OCI-LY7 (cell line): ENCODE data around the gene EIF4EBP2. TPM values are rescaled to one million over a fixed set of nuclear protein-coding genes. Genes with fewer than 3 reads are reported as not detected.

Experiments used
- BruUV-seq: library from RNA; stranded (reverse); fragments of 400-500 nt; replicated peaks from 2 replicates; lab custom pipeline; 2021; lab: Mats Ljungman, UMichigan
- CTCF ChIA-PET: fragments of 300-600 bp; sonication (Branson Sonifier 250); formaldehyde crosslinking; loops from one replicate; lab custom pipeline; 2022; ENCODE audit warnings: antibody characterized with exemption; ENCODE audit not compliant: unreplicated experiment; lab: Charles Lee
- POLR2A ChIA-PET: fragments of 300-600 bp; sonication (Branson Sonifier 250); formaldehyde crosslinking; loops from one replicate; lab custom pipeline; 2022; ENCODE audit warnings: antibody characterized with exemption; lab: Charles Lee
- DNase-seq: peaks from one replicate; pipeline ENCODE4 v3.0.0-alpha.2; 2015; ENCODE audit warnings: low spot score
- H2AFZ ChIP-seq: fragments of 200-600 bp; sonication (generic), shearing (Covaris generic); 2 replicates; pipeline ENCODE4 v1.6.1; 2014; ENCODE audit warnings: mild to moderate bottlenecking, antibody characterized with exemption, low read length, moderate library complexity
- H3K27ac ChIP-seq: fragments of 200-600 bp; sonication (generic); 2 replicates; pipeline ENCODE4 v1.5.1; 2014; ENCODE audit warnings: mixed run types, low read depth, mild to moderate bottlenecking, moderate library complexity, low read length, inconsistent platforms; ENCODE audit not compliant: poor library complexity, severe bottlenecking
- H3K36me3 ChIP-seq: fragments of 200-600 bp; sonication (generic); 2 replicates; pipeline ENCODE4 v1.6.1; 2014; ENCODE audit warnings: mild to moderate bottlenecking, antibody characterized with exemption, low read length, moderate library complexity, mixed read lengths; ENCODE audit not compliant: insufficient read depth
- H3K4me1 ChIP-seq: fragments of 200-600 bp; sonication (generic); 2 replicates; pipeline ENCODE4 v1.5.1; 2014; ENCODE audit warnings: mild to moderate bottlenecking, low read length; ENCODE audit not compliant: insufficient read depth, poor library complexity, severe bottlenecking
- H3K4me2 ChIP-seq: fragments of 200-600 bp; sonication (generic); 2 replicates; pipeline ENCODE4 v1.6.1; 2014; ENCODE audit warnings: mild to moderate bottlenecking, low read length
- H3K4me3 ChIP-seq: fragments of 200-600 bp; sonication (generic); 2 replicates; pipeline ENCODE4 v1.5.1; 2014; ENCODE audit warnings: mild to moderate bottlenecking, low read depth, low read length; ENCODE audit not compliant: poor library complexity, severe bottlenecking
- H3K79me2 ChIP-seq: fragments of 200-600 bp; sonication (generic); 2 replicates; pipeline ENCODE4 v1.6.1; 2016; ENCODE audit warnings: low read depth, mild to moderate bottlenecking, low read length, moderate library complexity, mixed read lengths; ENCODE audit not compliant: insufficient read depth
- H3K9me2 ChIP-seq: fragments of 200-600 bp; sonication (generic); 2 replicates; pipeline ENCODE4 v1.6.1; 2016; ENCODE audit warnings: mild to moderate bottlenecking, low read length, mixed read lengths; ENCODE audit not compliant: insufficient read depth
- H3K9me3 ChIP-seq: fragments of 200-600 bp; sonication (generic); 2 replicates; pipeline ENCODE4 v1.6.1; 2014; ENCODE audit warnings: mild to moderate bottlenecking, mixed run types, low read length, mixed read lengths
- H4K20me1 ChIP-seq: fragments of 200-600 bp; sonication (generic); 2 replicates; pipeline ENCODE4 v1.6.1; 2014; ENCODE audit warnings: mild to moderate bottlenecking, antibody characterized with exemption, low read length, moderate library complexity, mixed read lengths; ENCODE audit not compliant: insufficient read depth
- CTCF ChIP-seq: fragments of 200-600 bp; sonication (generic); conservative IDR thresholded peaks from 2 replicates; pipeline ENCODE4 v1.5.1; 2014; ENCODE audit warnings: mild to moderate bottlenecking, antibody characterized with exemption, low read length, moderate library complexity, mixed read lengths
- EZH2phosphoT487 ChIP-seq: fragments of 200-600 bp; sonication (generic); IDR thresholded peaks from 2 replicates; pipeline ENCODE4 v1.6.1; 2018; ENCODE audit warnings: low read depth, borderline replicate concordance, mild to moderate bottlenecking, mixed run types, antibody characterized with exemption, low read length, moderate library complexity, mixed read lengths
- intact Hi-C: fragments of 100-400 bp; cut with micrococcal nuclease; formaldehyde crosslinking; loops from one replicate; pipeline ENCODE4 v1.10.0; 2022; ENCODE audit not compliant: unreplicated experiment
- total RNA-seq, 2 experiments: library from RNA; depleted of rRNA in 1 of 2; stranded (reverse); fragments of >200 nt in 1 of 2; shearing (Covaris generic) in 1 of 2; gene quantifications; 2 replicates each; pipeline ENCODE4 v1.2.3, GENCODE V29; 2014 to 2022

The EIF4EBP2 gene
- total RNA-seq, 2 experiments from 2014 or later = 24.5 to 59.8 TPM

GRCh38 chr10:70363971-70364771 lies 39.8 kb upstream of the EIF4EBP2 start:
- no peaks in the 10 kb centered on the region for H3K9me2 ChIP-seq
- ChIA-PET CTCF (interaction anchor here (0.6 to 2.8 kb wide), 15 partner anchors 9 to 247 kb away, joined by 3 to 21 read pairs (median 4); partner anchors contain the start of gene TYSND1), POLR2A (interaction anchor here (0.6 to 2.3 kb wide), 9 partner anchors 10 to 1011 kb away, joined by 3 to 10 read pairs (median 5); partner anchors contain the start of gene EIF4EBP2)
- H3K4me3 ChIP-seq = no peak overlapping the region
- intact Hi-C loops = loop anchor here (1.0 to 10.0 kb wide), 5 partner anchors 16 to 248 kb away; partner anchors contain the start of gene TYSND1
- H3K9me3 ChIP-seq = no peaks in the 10 kb centered on the region
- no peaks in the 10 kb centered on the region for H3K79me2 ChIP-seq
- peak overlapping the region; percentile 48 for H3K4me2 ChIP-seq
- H3K27ac ChIP-seq = peak overlapping the region; percentile 20
- H4K20me1 ChIP-seq = no peaks in the 10 kb centered on the region
- no TSS peak for BruUV-seq
- peaks cover 16% of the 10 kb centered on the region for H3K4me1 ChIP-seq
- DNase-seq = peak; percentile 92
- peak overlapping the region; percentile 73; the same call in 1 of the 2 replicates for H2AFZ ChIP-seq
- H3K36me3 ChIP-seq = no peaks in the 10 kb centered on the region; the same call in 1 of the 2 replicates
- TF ChIP-seq CTCF (peak; percentile 98), EZH2phosphoT487 (no peak)

GRCh38 chr10:70364772-70365091 lies 39.2 kb upstream of the EIF4EBP2 start:
- TF ChIP-seq CTCF (peak; percentile 36; the same call in 1 of the 2 replicates), EZH2phosphoT487 (no peak)
- ChIA-PET CTCF (interaction anchor here (0.6 to 2.8 kb wide), 9 partner anchors 9 to 248 kb away, joined by 3 to 21 read pairs (median 4); no protein-coding TSS in a partner anchor), POLR2A (interaction anchor here (0.6 to 2.3 kb wide), 10 partner anchors 10 to 1010 kb away, joined by 3 to 10 read pairs (median 5); partner anchors contain the start of gene EIF4EBP2)
- no peaks in the 10 kb centered on the region for H3K9me2 ChIP-seq
- no peaks in the 10 kb centered on the region for H3K79me2 ChIP-seq
- H3K4me1 ChIP-seq = peaks cover 16% of the 10 kb centered on the region
- no peak overlapping the region for H3K27ac ChIP-seq
- H2AFZ ChIP-seq = no peak overlapping the region
- intact Hi-C loops = loop anchor here (1.0 to 10.0 kb wide), 5 partner anchors 16 to 248 kb away; partner anchors contain the start of gene TYSND1
- H3K4me3 ChIP-seq = no peak overlapping the region
- H3K9me3 ChIP-seq = no peaks in the 10 kb centered on the region
- no TSS peak for BruUV-seq
- no peaks in the 10 kb centered on the region for H4K20me1 ChIP-seq
- no peaks in the 10 kb centered on the region; the same call in 1 of the 2 replicates for H3K36me3 ChIP-seq
- DNase-seq = no peak
- no peak overlapping the region for H3K4me2 ChIP-seq
